ENCODE results near the gene MRPL52. TPM values are rescaled to one million over a fixed set of nuclear protein-coding genes. Genes with fewer than 3 reads are reported as not detected.

MRPL52 gene
- total RNA-seq, 1 donor from 2014 or later, result 137 TPM

- no peak for TF ChIP-seq CTCF (conservative IDR thresholded peaks at IDR 0.05)
- no peak overlapping the region for H3K27ac Mint-ChIP-seq (ENCODE audit: unreplicated experiment)
- peaks cover 13% of the 10 kb centered on the region for H3K4me1 Mint-ChIP-seq
- no peaks in the 10 kb centered on the region for H3K36me3 Mint-ChIP-seq (ENCODE audit: low read depth)
- peak overlapping the region; percentile 44 for H3K4me3 Mint-ChIP-seq
- H3K9me3 Mint-ChIP-seq, result no peaks in the 10 kb centered on the region
- DNase-seq (ENCODE audit: low read depth, low spot score), result no peak
- H3K27me3 Mint-ChIP-seq (ENCODE audit: low read depth), result no peaks in the 10 kb centered on the region
Measured at GRCh38 chr14:22875748-22876319, 46.1 kb downstream of the MRPL52 start.

- Mint-ChIP-seq H3K27me3 (ENCODE audit: low read depth) (no peaks in the 10 kb centered on the region), H3K27ac (ENCODE audit: unreplicated experiment) (no peak overlapping the region), H3K9me3 (no peaks in the 10 kb centered on the region), H3K4me1 (peaks cover 14% of the 10 kb centered on the region), H3K4me3 (no peak overlapping the region), H3K36me3 (ENCODE audit: low read depth) (no peaks in the 10 kb centered on the region)
- DNase-seq (ENCODE audit: low read depth, low spot score), result no peak
- no peak for TF ChIP-seq CTCF (conservative IDR thresholded peaks at IDR 0.05)
Measured at GRCh38 chr14:22877000-22877501, 47.4 kb downstream of the MRPL52 start.

- Mint-ChIP-seq H3K9me3 (no peaks in the 10 kb centered on the region), H3K27me3 (ENCODE audit: low read depth) (no peaks in the 10 kb centered on the region), H3K27ac (ENCODE audit: unreplicated experiment) (no peak overlapping the region), H3K36me3 (ENCODE audit: low read depth) (no peaks in the 10 kb centered on the region), H3K4me3 (peak overlapping the region; percentile 32), H3K4me1 (peaks cover 23% of the 10 kb centered on the region)
- no peak for DNase-seq (ENCODE audit: low read depth, low spot score)
- no peak for TF ChIP-seq CTCF (conservative IDR thresholded peaks at IDR 0.05)
Measured at GRCh38 chr14:22878271-22879246, 48.9 kb downstream of the MRPL52 start.

GRCh38 chr14:22882064-22882463 lies 52.4 kb downstream of the MRPL52 start:
- Mint-ChIP-seq H3K9me3 (no peaks in the 10 kb centered on the region), H3K36me3 (ENCODE audit: low read depth) (no peaks in the 10 kb centered on the region), H3K27ac (ENCODE audit: unreplicated experiment) (peak overlapping the region; percentile 36), H3K4me3 (peak overlapping the region; percentile 64), H3K27me3 (ENCODE audit: low read depth) (peaks cover 5% of the 10 kb centered on the region), H3K4me1 (peaks cover 50% of the 10 kb centered on the region)
- TF ChIP-seq CTCF (conservative IDR thresholded peaks at IDR 0.05), result no peak
- DNase-seq (ENCODE audit: low read depth, low spot score), result no peak

- peak; percentile 14 for DNase-seq (ENCODE audit: low read depth, low spot score)
- Mint-ChIP-seq H3K27me3 (ENCODE audit: low read depth) (peaks cover 5% of the 10 kb centered on the region), H3K4me1 (peaks cover 56% of the 10 kb centered on the region), H3K9me3 (no peaks in the 10 kb centered on the region), H3K27ac (ENCODE audit: unreplicated experiment) (peak overlapping the region; percentile 98), H3K4me3 (peak overlapping the region; percentile 76), H3K36me3 (ENCODE audit: low read depth) (no peaks in the 10 kb centered on the region)
- no peak for TF ChIP-seq CTCF (conservative IDR thresholded peaks at IDR 0.05)
Measured at GRCh38 chr14:22882529-22883172, 53.0 kb downstream of the MRPL52 start.

All from neural crest cell (in vitro differentiated cells).